HG03045 (cell line): ENCODE measurements around the gene LRRC9.
"Not testable (repeated sequence)": the region's sequence is repeated elsewhere in the genome, so short reads cannot be mapped to it uniquely, and the experiment has no call there.

Source experiments
- ATAC-seq: cut with Tn5 transposase; IDR thresholded peaks from one replicate; pipeline ENCODE4 v1.9.1; 2021; ENCODE audit warnings: mild to moderate bottlenecking, moderate library complexity; ENCODE audit not compliant: unreplicated experiment

LRRC9 gene

DNA sequence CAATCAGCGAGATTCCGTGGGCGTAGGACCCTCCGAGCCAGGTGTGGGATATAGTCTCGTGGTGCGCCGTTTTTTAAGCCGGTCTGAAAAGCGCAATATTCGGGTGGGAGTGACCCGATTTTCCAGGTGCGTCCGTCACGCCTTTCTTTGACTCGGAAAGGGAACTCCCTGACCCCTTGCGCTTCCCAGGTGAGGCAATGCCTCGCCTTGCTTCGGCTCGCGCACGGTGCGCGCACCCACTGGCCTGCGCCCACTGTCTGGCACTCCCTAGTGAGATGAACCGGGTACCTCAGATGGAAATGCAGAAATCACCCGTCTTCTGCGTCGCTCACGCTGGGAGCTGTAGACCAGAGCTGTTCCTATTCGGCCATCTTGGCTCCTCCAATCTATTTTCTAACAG is 32.2 kb downstream of the LRRC9 start:
- ATAC-seq = not testable (repeated sequence)

DNA sequence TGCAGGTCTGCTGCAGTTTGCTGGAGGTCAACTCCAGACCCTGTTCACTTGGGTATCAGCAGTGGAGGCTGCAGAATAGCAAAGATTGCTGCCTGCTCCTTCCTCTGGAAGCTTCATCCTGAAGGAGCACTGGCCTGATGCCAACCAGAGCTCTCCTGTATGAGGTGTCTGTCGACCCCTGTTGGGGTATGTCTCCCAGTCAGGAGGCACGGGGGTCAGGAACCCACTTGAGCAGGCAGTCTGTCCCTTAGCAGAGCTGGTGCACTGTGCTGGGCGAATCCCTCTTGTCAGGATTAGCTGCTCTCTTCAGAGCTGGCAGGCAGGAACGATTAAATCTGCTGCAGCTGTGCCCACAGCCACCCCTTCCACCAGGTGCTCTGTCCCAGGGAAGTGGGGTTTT is 37.9 kb downstream of the LRRC9 start:
- ATAC-seq = not testable (repeated sequence)

- ATAC-seq = no peak
Measured at GRCh38 chr14:59959668-59960067, 39.7 kb downstream of the LRRC9 start.

DNA sequence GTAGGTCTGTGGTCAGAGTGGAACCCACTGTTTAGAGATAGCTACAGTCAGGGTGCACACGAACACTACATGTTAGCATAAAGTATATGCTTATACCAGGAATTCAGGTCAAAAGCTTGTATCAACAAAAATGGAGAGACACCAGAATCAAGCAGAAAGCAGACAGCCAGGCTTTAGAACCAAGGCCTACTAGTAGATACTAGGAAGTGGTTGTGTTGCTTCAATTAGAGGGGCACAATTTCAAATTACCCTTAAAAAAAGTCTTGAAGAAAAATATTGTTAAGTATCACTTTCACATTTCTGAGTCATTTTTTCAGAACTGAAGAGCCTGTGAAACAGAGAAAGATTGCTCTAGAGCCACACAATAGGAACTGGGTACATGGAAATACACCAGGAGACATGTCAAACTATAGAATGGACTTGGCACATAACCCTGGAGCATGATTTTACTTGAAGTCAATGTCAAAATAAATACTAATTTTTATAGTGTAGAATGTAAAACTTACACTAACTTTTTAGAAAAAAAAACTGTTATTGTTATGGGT is 41.6 kb downstream of the LRRC9 start:
- ATAC-seq = no peak

GRCh38 chr14:59964251-59965007 is 44.5 kb downstream of the LRRC9 start:
- peak; percentile 33 for ATAC-seq

- ATAC-seq = no peak
Measured at GRCh38 chr14:59969319-59969718, 49.4 kb downstream of the LRRC9 start.

DNA sequence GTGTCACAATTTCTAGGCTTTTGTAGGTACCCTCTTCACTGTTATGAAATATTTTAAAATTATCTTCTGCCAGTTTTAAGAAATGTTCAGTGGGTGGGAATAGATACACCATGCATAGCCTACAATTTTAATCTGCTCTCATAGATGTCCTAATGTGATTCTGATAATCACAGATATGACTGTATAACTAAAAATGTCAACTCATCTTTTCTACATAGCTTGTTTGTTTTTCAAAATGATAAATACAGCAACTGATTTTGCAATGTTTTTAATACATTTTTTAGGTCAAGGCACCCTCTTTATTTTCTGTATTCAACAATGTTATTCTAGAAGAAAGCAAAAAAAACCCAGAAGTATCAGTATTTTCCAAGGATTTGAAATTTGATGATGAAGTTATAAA is 61.6 kb downstream of the LRRC9 start:
- ATAC-seq = no peak

DNA sequence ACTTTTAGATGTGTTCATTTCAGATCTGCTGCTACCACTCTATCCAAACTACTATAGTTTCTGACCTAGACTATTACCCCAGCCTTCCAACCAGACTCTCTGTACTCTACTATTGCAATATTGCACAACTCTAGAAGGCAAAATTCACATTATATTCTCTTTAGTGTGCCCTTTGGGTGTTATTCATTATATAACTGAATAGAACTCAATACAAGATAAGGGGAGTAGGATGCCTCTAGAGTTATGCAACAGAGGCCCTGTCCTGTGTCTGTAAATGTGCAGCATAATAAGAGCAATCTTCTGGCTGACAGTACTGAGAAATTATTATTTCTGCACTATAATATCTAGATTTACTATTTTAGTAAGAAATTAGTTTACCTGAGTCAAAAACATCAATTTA is 63.1 kb downstream of the LRRC9 start:
- ATAC-seq = no peak

GRCh38 chr14:59986556-59987059 is 66.7 kb downstream of the LRRC9 start:
- no peak for ATAC-seq

GRCh38 chr14:59997449-59997848 is 77.5 kb downstream of the LRRC9 start:
- ATAC-seq = no peak

DNA sequence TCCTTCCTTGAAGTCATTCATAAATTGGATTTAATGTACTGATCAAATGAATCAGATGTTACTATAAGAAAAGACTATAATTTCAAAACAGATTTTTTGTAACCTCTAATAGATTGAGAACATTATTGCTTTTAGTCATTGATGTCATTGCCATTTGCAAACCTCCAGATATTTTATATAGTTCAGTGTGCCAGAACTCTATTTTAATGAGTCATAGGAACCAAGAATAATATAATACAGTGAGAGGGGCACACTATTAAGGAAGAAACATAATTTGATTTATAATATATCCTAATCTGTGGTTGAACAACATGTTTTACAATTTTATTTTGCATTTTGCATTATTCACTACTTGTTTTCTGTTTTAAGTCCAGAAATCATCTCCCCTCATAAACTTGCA is 78.0 kb downstream of the LRRC9 start:
- ATAC-seq = no peak

GRCh38 chr14:59998564-59998963 is 78.6 kb downstream of the LRRC9 start:
- ATAC-seq = no peak

DNA sequence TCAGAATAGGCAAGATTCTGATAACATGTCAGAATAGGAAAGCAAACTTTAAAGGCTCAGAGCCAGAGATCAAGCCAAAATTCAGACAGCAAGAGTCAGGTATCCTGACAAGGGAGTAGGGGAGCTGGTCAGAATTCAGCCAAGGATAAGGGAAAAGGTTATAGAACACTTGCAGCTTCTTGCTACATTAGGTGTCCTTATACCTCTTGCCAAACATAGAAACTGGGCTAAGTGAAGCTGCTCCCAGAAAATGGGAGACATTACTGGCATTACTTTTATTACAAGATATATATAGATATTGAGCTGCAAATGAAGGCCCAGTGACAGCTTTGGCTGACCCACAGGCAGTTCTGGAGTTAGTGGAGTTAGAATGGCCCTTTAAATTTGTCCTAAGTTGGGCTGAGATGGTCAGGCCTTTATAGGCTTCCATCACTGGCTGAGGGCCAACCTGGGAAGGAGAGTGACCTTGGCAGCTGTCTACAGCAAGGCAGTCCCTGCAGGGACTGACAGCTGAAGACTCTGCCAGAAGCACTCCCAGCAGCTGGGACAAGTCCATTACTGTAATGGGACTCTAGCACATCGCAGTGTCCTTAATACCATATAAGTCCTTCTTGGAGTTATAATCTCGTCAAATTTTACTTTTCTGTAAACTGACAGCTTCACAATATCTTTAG is 83.0 kb downstream of the LRRC9 start:
- ATAC-seq = no peak

- ATAC-seq = no peak
Measured at GRCh38 chr14:60003991-60004390, 84.0 kb downstream of the LRRC9 start.

DNA sequence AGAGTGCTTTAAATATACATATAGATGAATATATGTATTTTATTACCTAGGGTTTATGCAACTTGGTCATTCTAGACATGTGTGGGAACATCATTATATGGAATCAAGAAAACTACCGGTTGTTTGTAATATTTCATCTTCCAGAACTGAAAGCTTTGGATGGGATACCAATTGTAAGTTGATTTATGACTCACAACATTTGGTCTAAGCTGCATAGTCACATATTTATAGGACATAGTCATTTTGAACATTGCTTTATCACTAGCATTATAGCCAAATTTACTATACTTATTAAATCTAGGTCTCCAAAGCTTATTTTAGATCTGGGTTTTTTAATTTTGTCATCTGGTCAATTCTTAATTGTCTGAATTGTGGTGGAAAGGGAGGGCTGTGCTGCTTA is 88.1 kb downstream of the LRRC9 start:
- ATAC-seq = no peak

- ATAC-seq = not testable (repeated sequence)
Measured at GRCh38 chr14:60010263-60010662, 90.3 kb downstream of the LRRC9 start.

GRCh38 chr14:60014402-60014801 is 94.5 kb downstream of the LRRC9 start:
- ATAC-seq = no peak

- no peak for ATAC-seq
Measured at GRCh38 chr14:60021619-60022018, 101.7 kb downstream of the LRRC9 start.

DNA sequence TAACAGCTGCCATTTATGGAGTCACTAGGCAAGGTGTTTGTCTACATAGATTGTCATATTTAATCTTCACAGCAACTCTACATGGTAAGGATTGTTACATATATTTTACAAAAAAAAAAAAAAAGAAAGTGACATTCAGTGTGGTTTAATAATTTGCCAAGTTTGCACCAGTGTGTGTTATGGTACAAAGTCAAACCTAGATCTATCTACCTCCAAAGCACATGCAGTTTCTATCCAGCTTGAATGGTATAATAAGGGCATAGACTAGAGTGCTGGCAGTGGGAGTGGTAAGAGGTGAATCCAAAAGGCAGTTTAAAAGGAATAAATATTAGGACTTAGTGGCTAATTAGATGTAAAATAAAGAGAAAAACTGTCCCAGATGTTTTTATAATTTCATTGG is 105.6 kb downstream of the LRRC9 start:
- ATAC-seq = no peak

DNA sequence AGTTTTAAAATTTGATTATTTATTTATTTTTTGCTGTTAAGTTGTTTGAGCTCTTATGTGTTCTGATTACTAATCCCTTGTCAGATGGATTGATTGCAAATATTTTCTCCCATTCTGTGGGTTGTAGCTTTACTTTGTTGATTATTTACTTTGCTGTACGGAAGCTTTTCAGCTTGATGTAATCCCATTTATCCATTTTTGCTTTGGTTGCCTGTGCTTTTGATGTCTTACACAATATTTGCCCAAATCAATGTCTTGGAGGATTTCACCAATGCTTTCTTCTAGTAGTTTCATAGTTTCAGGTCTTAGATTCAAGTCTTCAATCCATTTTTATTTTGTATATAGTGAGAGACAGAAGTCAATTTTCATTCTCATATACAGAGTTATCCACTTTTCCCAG is 115.2 kb downstream of the LRRC9 start:
- no peak for ATAC-seq

DNA sequence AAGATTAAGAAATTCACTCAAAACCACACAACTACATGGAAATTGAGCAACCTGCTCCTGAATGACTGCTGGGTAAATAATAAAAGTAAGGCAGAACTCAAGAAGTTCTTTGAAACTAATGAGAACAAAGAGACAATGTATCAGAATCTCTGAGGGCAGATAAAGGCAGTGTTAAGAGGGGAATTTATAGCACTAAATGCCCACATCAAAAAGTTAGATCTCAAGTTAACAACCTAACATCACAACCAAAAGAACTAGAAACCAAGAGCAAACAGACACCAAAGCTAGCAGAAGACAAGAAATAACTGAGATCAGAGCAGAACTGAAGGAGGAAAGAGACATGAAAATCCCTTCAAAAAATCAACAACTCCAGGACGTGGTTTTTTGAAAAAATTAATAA is 128.0 kb downstream of the LRRC9 start:
- not testable (repeated sequence) for ATAC-seq

DNA sequence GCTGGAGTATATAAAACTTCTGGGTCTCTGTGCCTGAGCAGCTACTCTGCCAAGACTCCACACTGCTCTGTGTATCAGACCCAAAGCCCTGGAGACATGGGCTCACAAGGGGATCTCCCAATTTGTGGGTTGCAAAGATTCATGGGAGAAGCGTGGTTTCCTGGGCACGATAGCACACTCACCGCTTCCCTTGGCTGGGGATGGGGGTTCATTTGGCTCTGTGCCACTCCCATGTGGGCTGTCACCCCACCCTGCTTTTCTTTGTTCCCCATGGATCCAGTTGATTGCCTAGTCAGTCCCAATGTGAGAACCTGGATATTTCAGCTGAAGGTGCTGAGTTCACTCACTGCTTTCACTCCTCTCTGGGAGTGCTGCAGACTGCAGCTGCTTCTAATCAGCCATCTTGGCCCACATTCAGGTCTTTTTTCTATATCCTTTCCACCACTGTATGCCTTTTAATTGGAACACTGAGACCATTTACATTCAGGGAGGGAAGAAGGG is 131.8 kb downstream of the LRRC9 start:
- ATAC-seq = no peak
